ENCODE measurements around the gene ZFAND4.

ZFAND4 gene

GRCh38 chr10:45672181-45673073, at the start of gene ZFAND4 (continued):
- no peak for TF ChIP-seq ZNF112 (tag by site-specific recombination; IDR thresholded peaks at IDR 0.05)
- no peak for TF ChIP-seq MZF1 (tag by site-specific recombination; IDR thresholded peaks at IDR 0.05; ENCODE audit: borderline replicate concordance)
- TF ChIP-seq ZNF629 (tag by site-specific recombination; IDR thresholded peaks at IDR 0.05) = no peak
- TF ChIP-seq ZNF23 (tag by site-specific recombination; IDR thresholded peaks at IDR 0.05; ENCODE audit: borderline replicate concordance) = no peak
- TF ChIP-seq ZBTB21 (tag by site-specific recombination; IDR thresholded peaks at IDR 0.05) = no peak
- TF ChIP-seq ZSCAN30 (tag by site-specific recombination; IDR thresholded peaks at IDR 0.05) = no peak
- TF ChIP-seq ZBTB6 (tag by site-specific recombination; IDR thresholded peaks at IDR 0.05) = no peak; the same call in 1 of the 2 replicates
- peak; percentile 8; the same call in 1 of the 2 replicates for TF ChIP-seq HOXC10 (CRISPR knock-in tag; IDR thresholded peaks at IDR 0.05)
- TF ChIP-seq RBAK (tag by site-specific recombination; IDR thresholded peaks at IDR 0.05) = no peak
- TF ChIP-seq, protein P1, sequence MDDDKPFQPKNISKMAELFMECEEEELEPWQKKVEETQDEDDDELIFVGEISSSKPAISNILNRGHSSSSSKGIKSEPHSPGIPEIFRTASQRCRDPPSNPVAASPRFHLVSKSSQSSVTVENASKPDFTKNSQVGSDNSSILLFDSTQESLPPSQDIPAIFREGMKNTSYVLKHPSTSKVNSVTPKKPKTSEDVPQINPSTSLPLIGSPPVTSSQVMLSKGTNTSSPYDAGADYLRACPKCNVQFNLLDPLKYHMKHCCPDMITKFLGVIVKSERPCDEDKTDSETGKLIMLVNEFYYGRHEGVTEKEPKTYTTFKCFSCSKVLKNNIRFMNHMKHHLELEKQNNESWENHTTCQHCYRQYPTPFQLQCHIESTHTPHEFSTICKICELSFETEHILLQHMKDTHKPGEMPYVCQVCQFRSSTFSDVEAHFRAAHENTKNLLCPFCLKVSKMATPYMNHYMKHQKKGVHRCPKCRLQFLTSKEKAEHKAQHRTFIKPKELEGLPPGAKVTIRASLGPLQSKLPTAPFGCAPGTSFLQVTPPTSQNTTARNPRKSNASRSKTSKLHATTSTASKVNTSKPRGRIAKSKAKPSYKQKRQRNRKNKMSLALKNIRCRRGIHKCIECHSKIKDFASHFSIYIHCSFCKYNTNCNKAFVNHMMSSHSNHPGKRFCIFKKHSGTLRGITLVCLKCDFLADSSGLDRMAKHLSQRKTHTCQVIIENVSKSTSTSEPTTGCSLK (tag by site-specific recombination; IDR thresholded peaks at IDR 0.05) = no peak
- TF ChIP-seq OSR2 (tag by site-specific recombination; IDR thresholded peaks at IDR 0.05) = no peak
- 0 out of 2 replicates have a peak, but pooled peaks have one; percentile 16 for TF ChIP-seq ZNF610 (tag by site-specific recombination; IDR thresholded peaks at IDR 0.05; ENCODE audit: borderline replicate concordance)
- TF ChIP-seq ZNF366 (tag by site-specific recombination; conservative IDR thresholded peaks at IDR 0.05) = no peak
- no peak for TF ChIP-seq ZNF843 (tag by site-specific recombination; IDR thresholded peaks at IDR 0.05)
- no peak for TF ChIP-seq ZNF670 (tag by site-specific recombination; IDR thresholded peaks at IDR 0.05; ENCODE audit: low read depth)
- no peak; the same call in 1 of the 2 replicates for TF ChIP-seq ZNF394 (tag by site-specific recombination; IDR thresholded peaks at IDR 0.05; ENCODE audit: borderline replicate concordance)
- TF ChIP-seq ZNF211 (tag by site-specific recombination; IDR thresholded peaks at IDR 0.05; ENCODE audit: low read depth) = no peak
- peak; percentile 74 for TF ChIP-seq ZNF596 (tag by site-specific recombination; IDR thresholded peaks at IDR 0.05)
- no peak for TF ChIP-seq ZNF423 (tag by site-specific recombination; IDR thresholded peaks at IDR 0.05)
- TF ChIP-seq, protein P2, sequence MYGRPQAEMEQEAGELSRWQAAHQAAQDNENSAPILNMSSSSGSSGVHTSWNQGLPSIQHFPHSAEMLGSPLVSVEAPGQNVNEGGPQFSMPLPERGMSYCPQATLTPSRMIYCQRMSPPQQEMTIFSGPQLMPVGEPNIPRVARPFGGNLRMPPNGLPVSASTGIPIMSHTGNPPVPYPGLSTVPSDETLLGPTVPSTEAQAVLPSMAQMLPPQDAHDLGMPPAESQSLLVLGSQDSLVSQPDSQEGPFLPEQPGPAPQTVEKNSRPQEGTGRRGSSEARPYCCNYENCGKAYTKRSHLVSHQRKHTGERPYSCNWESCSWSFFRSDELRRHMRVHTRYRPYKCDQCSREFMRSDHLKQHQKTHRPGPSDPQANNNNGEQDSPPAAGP (tag by site-specific recombination; IDR thresholded peaks at IDR 0.05) = no peak
- no peak for TF ChIP-seq ZNF221 (tag by site-specific recombination; IDR thresholded peaks at IDR 0.05; ENCODE audit: borderline replicate concordance)
- no peak for TF ChIP-seq ZNF530 (tag by site-specific recombination; IDR thresholded peaks at IDR 0.05; ENCODE audit: low read depth)
- no peak for TF ChIP-seq ZNF114 (tag by site-specific recombination; IDR thresholded peaks at IDR 0.05)
- no peak for TF ChIP-seq BCL6B (tag by site-specific recombination; IDR thresholded peaks at IDR 0.05)
- TF ChIP-seq BCL11A (tag by site-specific recombination; IDR thresholded peaks at IDR 0.05; ENCODE audit: low read depth) = no peak
- TF ChIP-seq ZNF37A (tag by site-specific recombination; IDR thresholded peaks at IDR 0.05) = no peak
- TF ChIP-seq, protein P3, sequence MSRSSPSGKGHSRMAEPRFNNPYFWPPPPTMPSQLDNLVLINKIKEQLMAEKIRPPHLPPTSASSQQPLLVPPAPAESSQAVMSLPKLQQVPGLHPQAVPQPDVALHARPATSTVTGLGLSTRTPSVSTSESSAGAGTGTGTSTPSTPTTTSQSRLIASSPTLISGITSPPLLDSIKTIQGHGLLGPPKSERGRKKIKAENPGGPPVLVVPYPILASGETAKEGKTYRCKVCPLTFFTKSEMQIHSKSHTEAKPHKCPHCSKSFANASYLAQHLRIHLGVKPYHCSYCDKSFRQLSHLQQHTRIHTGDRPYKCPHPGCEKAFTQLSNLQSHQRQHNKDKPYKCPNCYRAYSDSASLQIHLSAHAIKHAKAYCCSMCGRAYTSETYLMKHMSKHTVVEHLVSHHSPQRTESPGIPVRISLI (tag by site-specific recombination; IDR thresholded peaks at IDR 0.05) = no peak
- no peak for TF ChIP-seq ZNF623 (tag by site-specific recombination; IDR thresholded peaks at IDR 0.05)
- no peak for TF ChIP-seq ZNF433 (tag by site-specific recombination; IDR thresholded peaks at IDR 0.05; ENCODE audit: low read depth)
- no peak; the same call in 1 of the 2 replicates for TF ChIP-seq KLF8 (tag by site-specific recombination; IDR thresholded peaks at IDR 0.05)
- TF ChIP-seq ZNF621 (tag by site-specific recombination; IDR thresholded peaks at IDR 0.05) = no peak
- no peak; the same call in 1 of the 2 replicates for TF ChIP-seq BCL11B (tag by site-specific recombination; IDR thresholded peaks at IDR 0.05; ENCODE audit: low read depth)
- TF ChIP-seq ZNF169 (tag by site-specific recombination; IDR thresholded peaks at IDR 0.05) = no peak
- TF ChIP-seq GFI1B (tag by site-specific recombination; IDR thresholded peaks at IDR 0.05) = no peak
- no peak for TF ChIP-seq ZNF777 (tag by site-specific recombination; IDR thresholded peaks at IDR 0.05; ENCODE audit: borderline replicate concordance)

Measured in HEK293 (cell line).